Endothelial cell (in vitro differentiated cells): ENCODE measurements around the gene RIMS4. TPM values are rescaled to one million over a fixed set of nuclear protein-coding genes. Genes with fewer than 3 reads are reported as not detected.

Experiments
- DNase-seq: peaks from one replicate; pipeline ENCODE4 v3.0.0; 2021; ENCODE audit warnings: low spot score
- H3K27ac Mint-ChIP-seq: one replicate; pipeline ENCODE4 v1.8.0; 2021; ENCODE audit warnings: mixed read lengths, inconsistent platforms; ENCODE audit not compliant: unreplicated experiment
- H3K27me3 Mint-ChIP-seq: one replicate; pipeline ENCODE4 v1.8.0; 2021; ENCODE audit warnings: mild to moderate bottlenecking, moderate library complexity, mixed read lengths, inconsistent platforms; ENCODE audit not compliant: unreplicated experiment
- H3K36me3 Mint-ChIP-seq: one replicate; pipeline ENCODE4 v1.8.0; 2021; ENCODE audit warnings: mild to moderate bottlenecking, low read depth, mixed read lengths, inconsistent platforms; ENCODE audit not compliant: unreplicated experiment
- H3K4me1 Mint-ChIP-seq: one replicate; pipeline ENCODE4 v1.8.0; 2021; ENCODE audit warnings: mild to moderate bottlenecking, mixed read lengths, inconsistent platforms; ENCODE audit not compliant: unreplicated experiment
- H3K4me3 Mint-ChIP-seq: one replicate; pipeline ENCODE4 v1.8.0; 2021; ENCODE audit warnings: mild to moderate bottlenecking, mixed read lengths, inconsistent platforms; ENCODE audit not compliant: unreplicated experiment
- H3K9me3 Mint-ChIP-seq: one replicate; pipeline ENCODE4 v1.8.0; 2021; ENCODE audit warnings: mixed read lengths, inconsistent platforms; ENCODE audit not compliant: unreplicated experiment
- CTCF ChIP-seq: fragments of 200-600 bp; sonication (generic); IDR thresholded peaks from one replicate; pipeline ENCODE4 v1.5.0; 2021; ENCODE audit warnings: antibody characterized with exemption; ENCODE audit not compliant: unreplicated experiment
- long read RNA-seq: library from polyadenylated mRNA; unstranded; transcript quantifications from one replicate; pipeline ENCODE4 v2.0.0, GENCODE V29; 2020; ENCODE audit not compliant: unreplicated experiment
- total RNA-seq: library from RNA; stranded (reverse); fragmentation: NEBNext Ultra II Directional; extraction: Animal tissue kit (Norgen Biotek cat#: 25700); gene quantifications from one replicate; pipeline ENCODE4 v1.2.1, GENCODE V29; 2021; ENCODE audit not compliant: unreplicated experiment

The RIMS4 gene
- total RNA-seq: 0.10 TPM
- long read RNA-seq: 0 reads

- H3K4me3 Mint-ChIP-seq: peak within 1 kb of the TSS; percentile 76
- peak; percentile 35 for DNase-seq
- peaks cover 7% of the 10 kb centered on the region for H3K36me3 Mint-ChIP-seq
- peaks cover 16% of the 10 kb centered on the region for H3K27me3 Mint-ChIP-seq
- TF ChIP-seq CTCF: no peak
- H3K4me1 Mint-ChIP-seq: peaks cover 8% of the 10 kb centered on the region
- H3K9me3 Mint-ChIP-seq: peaks cover 5% of the 10 kb centered on the region
- H3K27ac Mint-ChIP-seq: no peak within 1 kb of the TSS
These were observed at the start of gene RIMS4 for GRCh38 chr20:44810391-44811149. Gene RIMS4, minus strand, starts transcription at chr20:44810546. Its CDS starts 275 bp downstream, at chr20:44810271.

- Mint-ChIP-seq H3K4me3 (no peak overlapping the region), H3K4me1 (no peaks in the 10 kb centered on the region), H3K27me3 (no peaks in the 10 kb centered on the region), H3K9me3 (no peaks in the 10 kb centered on the region), H3K36me3 (no peaks in the 10 kb centered on the region), H3K27ac (no peak overlapping the region)
- DNase-seq: no peak
- no peak for TF ChIP-seq CTCF
These were observed 48.4 kb upstream of the RIMS4 start for GRCh38 chr20:44858606-44859360.

- H3K36me3 Mint-ChIP-seq: no peaks in the 10 kb centered on the region
- H3K9me3 Mint-ChIP-seq: no peaks in the 10 kb centered on the region
- TF ChIP-seq CTCF: no peak
- no peaks in the 10 kb centered on the region for H3K4me1 Mint-ChIP-seq
- H3K4me3 Mint-ChIP-seq: no peak overlapping the region
- H3K27ac Mint-ChIP-seq: no peak overlapping the region
- DNase-seq: no peak
- no peaks in the 10 kb centered on the region for H3K27me3 Mint-ChIP-seq
These were observed 46.6 kb upstream of the RIMS4 start for GRCh38 chr20:44856856-44857448.

- H3K36me3 Mint-ChIP-seq: no peaks in the 10 kb centered on the region
- DNase-seq: no peak
- H3K9me3 Mint-ChIP-seq: no peaks in the 10 kb centered on the region
- no peak overlapping the region for H3K27ac Mint-ChIP-seq
- no peak for TF ChIP-seq CTCF
- no peaks in the 10 kb centered on the region for H3K4me1 Mint-ChIP-seq
- no peak overlapping the region for H3K4me3 Mint-ChIP-seq
- H3K27me3 Mint-ChIP-seq: no peaks in the 10 kb centered on the region
These were observed 46.1 kb upstream of the RIMS4 start for GRCh38 chr20:44856442-44856841.
